Trophoblast cell (in vitro differentiated cells and primary cell): Measurements from ENCODE around the gene CCKAR.

Experiments used
- DNase-seq, 2 donors: peaks; one replicate each; pipeline ENCODE4 v3.0.0-alpha.2; 2016
- H2AFZ ChIP-seq: 2 replicates; pipeline ENCODE4 v1.6.1; 2013; ENCODE audit warnings: low read length, moderate library complexity, mild to moderate bottlenecking; ENCODE audit not compliant: insufficient read depth, poor library complexity
- H2AK5ac ChIP-seq: 2 replicates; pipeline ENCODE4 v1.6.1; 2013; ENCODE audit warnings: mild to moderate bottlenecking, low read length
- H2BK120ac ChIP-seq: 2 replicates; pipeline ENCODE4 v1.6.1; 2013; ENCODE audit warnings: low read length, mild to moderate bottlenecking, moderate library complexity; ENCODE audit not compliant: insufficient read depth, poor library complexity
- H2BK12ac ChIP-seq: 2 replicates; pipeline ENCODE4 v1.6.1; 2013; ENCODE audit warnings: mild to moderate bottlenecking, low read length, moderate library complexity
- H2BK5ac ChIP-seq: 2 replicates; pipeline ENCODE4 v1.6.1; 2013; ENCODE audit warnings: low read length, low read depth, moderate library complexity, mild to moderate bottlenecking; ENCODE audit not compliant: poor library complexity
- H3K14ac ChIP-seq: 2 replicates; pipeline ENCODE4 v1.6.1; 2013; ENCODE audit warnings: mild to moderate bottlenecking, low read length
- H3K18ac ChIP-seq: 2 replicates; pipeline ENCODE4 v1.6.1; 2013; ENCODE audit warnings: mild to moderate bottlenecking, low read length
- H3K23ac ChIP-seq: 2 replicates; pipeline ENCODE4 v1.6.1; 2013; ENCODE audit warnings: low read length
- H3K27ac ChIP-seq: 2 replicates; pipeline ENCODE4 v1.5.1; 2013; ENCODE audit warnings: low read depth, mild to moderate bottlenecking, inconsistent platforms, low read length, moderate library complexity
- H3K27me3 ChIP-seq: 2 replicates; pipeline ENCODE4 v1.6.1; 2013; ENCODE audit warnings: inconsistent platforms, mild to moderate bottlenecking, low read length, moderate library complexity; ENCODE audit not compliant: insufficient read depth
- H3K36me3 ChIP-seq, 2 experiments: 1 replicate in 1 of 2; 2 replicates in 1 of 2; pipeline ENCODE4 v1.6.1; 2013; ENCODE audit warnings: low read length in 2 of 2, mild to moderate bottlenecking in 2 of 2, moderate library complexity in 1 of 2; ENCODE audit not compliant: insufficient read depth in 2 of 2, control insufficient read depth in 1 of 2
- H3K4ac ChIP-seq: 2 replicates; pipeline ENCODE4 v1.6.1; 2013; ENCODE audit warnings: low read depth, mild to moderate bottlenecking, low read length, moderate library complexity
- H3K4me1 ChIP-seq, 2 experiments: 1 replicate in 1 of 2; 2 replicates in 1 of 2; pipeline ENCODE4 v1.6.1; 2013; ENCODE audit warnings: low read length in 2 of 2, mild to moderate bottlenecking in 2 of 2, moderate library complexity in 1 of 2; ENCODE audit not compliant: insufficient read depth in 2 of 2, control insufficient read depth in 1 of 2
- H3K4me2 ChIP-seq: 2 replicates; pipeline ENCODE4 v1.6.1; 2013; ENCODE audit warnings: inconsistent platforms, mild to moderate bottlenecking, low read length, moderate library complexity
- H3K4me3 ChIP-seq: 2 replicates; pipeline ENCODE4 v1.5.1; 2013; ENCODE audit warnings: mild to moderate bottlenecking, low read depth, low read length, inconsistent platforms
- H3K79me1 ChIP-seq: one replicate; pipeline ENCODE4 v1.6.1; 2013; ENCODE audit warnings: low read length
- H3K79me2 ChIP-seq: 2 replicates; pipeline ENCODE4 v1.6.1; 2013; ENCODE audit warnings: low read length, mild to moderate bottlenecking; ENCODE audit not compliant: control insufficient read depth, insufficient read depth, poor library complexity
- H3K9ac ChIP-seq: 2 replicates; pipeline ENCODE4 v1.6.1; 2013; ENCODE audit warnings: mild to moderate bottlenecking, low read length
- H3K9me3 ChIP-seq: 2 replicates; pipeline ENCODE4 v1.6.1; 2013; ENCODE audit warnings: low read depth, mild to moderate bottlenecking, control low read depth, inconsistent platforms, low read length; ENCODE audit not compliant: insufficient read depth
- H4K12ac ChIP-seq: 2 replicates; pipeline ENCODE4 v1.6.1; 2013; ENCODE audit warnings: low read depth, mild to moderate bottlenecking, low read length, moderate library complexity
- H4K8ac ChIP-seq: 2 replicates; pipeline ENCODE4 v1.6.1; 2013; ENCODE audit warnings: low read depth, mild to moderate bottlenecking, low read length, moderate library complexity
- H4K91ac ChIP-seq: one replicate; pipeline ENCODE4 v1.6.1; 2013; ENCODE audit warnings: low read depth, mild to moderate bottlenecking, low read length, moderate library complexity
- WGBS: extraction: QIAGEN DNeasy Blood & Tissue Kit; methylation state at CpG from one replicate; pipeline ENCODE4 v1.1.7; 2013; ENCODE audit warnings: missing lambda C conversion rate; ENCODE audit not compliant: insufficient read length, insufficient coverage; ENCODE audit errors: extremely low coverage; 5-methylcytosine and 5-hydroxymethylcytosine counted together

CCKAR gene

GRCh38 chr4:26433556-26433955 lies 56.7 kb downstream of the CCKAR start:
- Histone ChIP-seq H3K14ac (no peak overlapping the region), H2BK5ac (no peak overlapping the region), H3K4me1 (no peaks in the 10 kb centered on the region), H3K9ac (no peak overlapping the region), H3K36me3 (peaks cover 5 to 10% of the 10 kb centered on the region in 2 experiments), H3K27me3 (no peaks in the 10 kb centered on the region), H3K18ac (no peak overlapping the region), H2BK12ac (no peak overlapping the region), H4K8ac (no peak overlapping the region), H3K4me2 (no peak overlapping the region), H3K9me3 (no peaks in the 10 kb centered on the region), H3K79me1 (no peaks in the 10 kb centered on the region), H2AFZ (no peak overlapping the region), H3K23ac (no peak overlapping the region), H3K27ac (no peak overlapping the region), H2BK120ac (no peak overlapping the region), H4K91ac (no peak overlapping the region), H3K4ac (no peak overlapping the region), H4K12ac (no peak overlapping the region), H2AK5ac (no peak overlapping the region), H3K4me3 (no peak overlapping the region), H3K79me2 (no peaks in the 10 kb centered on the region)
- no CpG with 5 or more reads among the region's 1 CpG for WGBS
- DNase-seq: no peak

- H3K4me1 ChIP-seq: no peaks in the 10 kb centered on the region
- no peak overlapping the region for H3K4me2 ChIP-seq
- peaks cover 5% of the 10 kb centered on the region in 2 experiments for H3K36me3 ChIP-seq
- H3K9ac ChIP-seq: no peak overlapping the region
- no peak overlapping the region for H4K8ac ChIP-seq
- no peak overlapping the region for H3K14ac ChIP-seq
- no peak overlapping the region for H2AK5ac ChIP-seq
- no peak overlapping the region for H2BK12ac ChIP-seq
- DNase-seq: no peak
- no peak overlapping the region for H2AFZ ChIP-seq
- no peak overlapping the region for H3K27ac ChIP-seq
- H3K27me3 ChIP-seq: no peaks in the 10 kb centered on the region
- H3K79me2 ChIP-seq: no peaks in the 10 kb centered on the region
- H3K4ac ChIP-seq: no peak overlapping the region
- no peak overlapping the region for H3K4me3 ChIP-seq
- no peak overlapping the region for H4K12ac ChIP-seq
- H4K91ac ChIP-seq: no peak overlapping the region
- H3K79me1 ChIP-seq: no peaks in the 10 kb centered on the region
- H3K9me3 ChIP-seq: no peaks in the 10 kb centered on the region
- H3K23ac ChIP-seq: no peak overlapping the region
- H2BK120ac ChIP-seq: no peak overlapping the region
- H2BK5ac ChIP-seq: no peak overlapping the region
- H3K18ac ChIP-seq: no peak overlapping the region
- WGBS: no CpG with 5 or more reads among the region's 5 CpGs
These were observed 57.9 kb downstream of the CCKAR start for GRCh38 chr4:26432419-26432818.

- Histone ChIP-seq H3K14ac (no peak overlapping the region), H3K4me2 (no peak overlapping the region), H4K8ac (no peak overlapping the region), H3K27ac (no peak overlapping the region), H3K36me3 (peaks cover 5% of the 10 kb centered on the region in 2 experiments), H3K18ac (no peak overlapping the region), H3K4me3 (no peak overlapping the region), H3K4ac (no peak overlapping the region), H3K79me2 (no peaks in the 10 kb centered on the region), H2BK120ac (no peak overlapping the region), H4K91ac (no peak overlapping the region), H3K4me1 (no peaks in the 10 kb centered on the region), H2AFZ (no peak overlapping the region), H2BK12ac (no peak overlapping the region), H3K9me3 (no peaks in the 10 kb centered on the region), H3K27me3 (no peaks in the 10 kb centered on the region), H2AK5ac (no peak overlapping the region), H4K12ac (no peak overlapping the region), H3K23ac (no peak overlapping the region), H3K79me1 (no peaks in the 10 kb centered on the region), H2BK5ac (no peak overlapping the region), H3K9ac (no peak overlapping the region)
- WGBS: no CpG with 5 or more reads among the region's 2 CpGs
- DNase-seq: no peak
These were observed 58.7 kb downstream of the CCKAR start for GRCh38 chr4:26431461-26432180.
